ENCODE results near the gene DIDO1.
"Not testable (repeated sequence)": the region's sequence is repeated elsewhere in the genome, so short reads cannot be mapped to it uniquely, and the experiment has no call there.

The DIDO1 gene

DNA sequence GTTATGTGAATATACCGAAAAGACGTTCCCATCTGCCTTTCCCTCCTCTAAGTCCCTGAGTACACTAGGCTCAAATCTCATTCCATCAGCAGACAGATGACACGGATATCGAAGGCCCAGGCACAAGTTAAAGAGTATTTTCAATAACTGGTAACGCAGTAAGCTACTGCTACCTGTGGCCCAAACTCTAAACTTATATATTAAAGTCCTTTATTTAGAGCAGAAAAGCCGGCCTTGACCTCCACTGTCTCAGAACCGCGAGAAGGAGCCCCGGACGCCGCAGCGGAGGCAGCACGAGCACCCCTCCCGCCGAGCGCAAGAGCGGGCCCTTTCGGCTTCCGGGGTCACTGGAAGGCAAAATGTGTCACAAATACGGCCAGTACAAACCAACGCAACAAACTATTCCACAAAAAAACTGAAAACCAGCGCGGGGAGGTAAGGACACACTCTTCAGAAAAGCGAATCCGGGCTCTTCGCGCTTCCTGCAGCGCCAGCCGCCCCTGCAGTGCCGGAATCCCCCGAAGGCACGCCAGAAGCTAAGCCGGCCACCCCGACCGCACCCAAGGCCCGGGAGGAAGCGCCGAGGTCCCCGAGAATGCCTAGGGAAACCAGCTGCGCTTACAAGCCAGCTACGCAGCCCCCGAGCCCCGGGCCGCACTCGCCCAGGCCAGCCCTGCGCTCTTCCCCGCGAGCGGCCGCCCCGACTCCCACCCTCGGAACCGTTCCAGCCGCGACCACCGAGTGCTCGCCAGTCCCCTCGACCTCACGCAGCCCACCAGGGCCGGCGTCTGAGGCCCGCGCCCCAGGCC is 681 bp downstream of the DIDO1 start:
- peak; percentile 44 for DNase-seq

DNA sequence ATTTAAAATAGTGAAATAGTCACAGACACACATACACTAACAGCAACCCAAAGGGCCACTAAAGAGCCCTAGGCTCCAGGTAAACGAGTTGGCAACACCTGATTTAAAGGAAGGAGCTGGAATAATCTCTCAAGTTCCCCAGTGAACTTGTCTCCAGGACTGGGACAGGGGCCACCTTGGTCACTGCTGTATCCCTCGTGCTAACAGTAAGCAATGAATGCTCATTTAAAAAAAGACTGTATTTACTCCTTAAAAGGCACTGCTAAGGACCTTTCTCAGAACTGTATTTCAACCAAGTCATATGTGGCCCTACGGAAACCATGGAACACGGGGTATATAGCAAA is 1.3 kb downstream of the DIDO1 start:
- DNase-seq = no peak

DNA sequence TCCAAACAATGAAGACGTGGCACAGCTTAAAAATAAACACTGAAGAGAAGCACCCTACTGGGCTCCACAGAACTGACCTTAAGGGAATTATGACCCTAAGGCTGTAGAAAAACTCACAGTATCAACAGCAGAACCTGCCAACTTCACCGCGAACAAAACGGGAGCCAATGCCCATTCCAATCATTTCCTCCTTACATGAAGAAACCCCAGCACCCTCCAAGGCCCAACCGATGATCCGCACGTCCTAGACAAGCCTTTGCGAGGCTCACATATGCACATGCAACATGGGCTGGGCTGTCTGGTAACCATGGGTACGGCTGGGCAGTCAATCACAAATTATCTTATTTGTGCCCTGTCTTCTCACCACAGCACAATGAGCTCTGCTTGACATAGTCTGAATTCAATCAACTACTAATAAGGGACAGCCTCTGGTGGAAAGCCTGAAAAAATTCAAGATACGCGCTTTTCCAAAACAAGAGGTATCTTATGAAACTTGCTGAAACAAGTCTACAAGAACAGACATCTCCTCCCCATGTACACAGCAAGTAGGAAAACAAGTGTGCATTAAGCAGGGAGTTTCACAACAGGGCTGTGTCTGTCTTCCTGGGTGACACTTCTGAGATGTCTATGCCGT is 1.7 kb downstream of the DIDO1 start:
- no peak for DNase-seq

DNA sequence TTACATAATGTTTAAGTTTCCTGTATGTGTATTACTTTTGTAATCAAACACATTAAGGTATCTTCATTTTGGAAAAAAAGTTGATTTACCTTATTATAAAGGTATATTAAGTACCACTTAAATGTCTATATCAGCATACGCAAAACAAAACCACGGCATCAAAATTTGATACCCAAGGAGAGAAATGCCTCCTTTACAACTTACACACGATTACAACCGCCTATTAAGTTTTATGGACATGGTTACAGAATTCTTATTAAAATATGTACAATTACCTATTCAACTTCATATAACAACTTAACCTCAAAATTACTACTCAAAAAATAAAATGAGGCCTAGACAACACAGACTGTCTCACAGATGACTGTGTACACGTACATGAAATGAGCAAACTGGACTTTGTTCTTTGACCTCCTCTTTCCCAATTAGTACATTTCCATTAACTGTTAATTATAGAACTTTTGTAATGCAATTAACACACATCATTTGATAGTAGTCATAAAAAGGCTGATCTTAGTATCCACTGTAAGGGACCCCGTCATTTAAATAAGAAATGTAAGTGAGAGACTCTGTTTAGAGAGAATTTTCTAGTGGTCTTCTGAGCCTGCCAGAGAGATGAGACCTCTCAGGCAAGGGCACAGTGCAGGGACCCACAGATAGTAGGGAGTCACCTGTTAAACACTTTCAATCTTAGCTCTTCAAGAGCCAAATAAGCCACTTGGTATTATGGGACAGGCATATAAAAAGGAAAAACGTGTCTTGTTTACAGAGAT is 2.5 kb downstream of the DIDO1 start:
- DNase-seq = no peak

DNA sequence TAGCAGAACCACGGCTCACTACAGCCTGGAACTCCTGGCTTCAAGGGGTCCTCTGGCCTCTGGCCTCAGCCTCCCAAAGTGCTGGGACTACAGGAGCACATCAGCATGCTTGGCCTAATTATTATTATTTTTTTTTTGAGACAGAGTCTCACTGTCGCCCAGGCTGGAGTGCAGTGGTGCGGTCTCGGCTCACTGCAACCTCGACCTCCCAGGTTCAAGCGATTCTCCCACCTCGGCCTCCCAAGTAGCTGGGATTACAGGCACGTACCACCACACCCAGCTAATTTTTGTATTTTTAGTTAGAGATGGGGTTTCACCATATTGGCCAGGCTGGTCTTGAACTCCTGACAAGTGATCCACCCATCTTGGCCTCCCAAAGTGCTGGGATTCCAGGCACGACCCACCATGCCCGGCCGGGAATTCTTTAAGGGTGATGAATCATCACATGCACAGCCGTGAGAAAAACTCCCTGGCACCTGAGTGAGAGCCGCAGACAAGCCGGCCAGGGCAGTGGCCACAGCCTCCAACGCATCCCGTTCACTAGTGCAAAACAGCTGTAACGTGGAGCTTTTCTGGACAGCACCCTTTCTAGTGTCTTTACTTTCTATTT is 3.1 kb downstream of the DIDO1 start:
- DNase-seq = not testable (repeated sequence)

DNA sequence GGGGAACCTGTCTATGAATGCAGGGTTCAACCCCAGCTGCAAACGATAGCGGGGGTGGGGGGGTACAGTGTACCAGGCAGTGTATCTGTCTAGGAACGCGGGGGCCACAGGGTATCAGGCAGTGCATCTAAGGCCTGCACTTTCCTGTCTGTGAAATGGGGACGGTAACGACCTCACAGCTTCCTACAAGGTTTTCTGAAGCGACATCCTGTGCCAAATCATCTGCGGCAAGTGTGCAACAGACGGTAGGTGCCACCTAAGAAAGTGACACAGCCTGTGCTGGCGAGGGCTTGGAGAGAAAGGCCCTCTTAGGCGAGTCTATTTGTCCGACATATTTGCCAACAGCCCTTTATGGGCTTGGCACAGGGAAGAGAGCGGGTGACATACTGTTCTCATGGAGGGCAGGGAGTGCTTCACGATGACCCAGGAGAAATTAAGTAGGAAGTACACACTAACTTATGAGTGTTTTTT is 3.8 kb downstream of the DIDO1 start:
- DNase-seq = no peak

DNA sequence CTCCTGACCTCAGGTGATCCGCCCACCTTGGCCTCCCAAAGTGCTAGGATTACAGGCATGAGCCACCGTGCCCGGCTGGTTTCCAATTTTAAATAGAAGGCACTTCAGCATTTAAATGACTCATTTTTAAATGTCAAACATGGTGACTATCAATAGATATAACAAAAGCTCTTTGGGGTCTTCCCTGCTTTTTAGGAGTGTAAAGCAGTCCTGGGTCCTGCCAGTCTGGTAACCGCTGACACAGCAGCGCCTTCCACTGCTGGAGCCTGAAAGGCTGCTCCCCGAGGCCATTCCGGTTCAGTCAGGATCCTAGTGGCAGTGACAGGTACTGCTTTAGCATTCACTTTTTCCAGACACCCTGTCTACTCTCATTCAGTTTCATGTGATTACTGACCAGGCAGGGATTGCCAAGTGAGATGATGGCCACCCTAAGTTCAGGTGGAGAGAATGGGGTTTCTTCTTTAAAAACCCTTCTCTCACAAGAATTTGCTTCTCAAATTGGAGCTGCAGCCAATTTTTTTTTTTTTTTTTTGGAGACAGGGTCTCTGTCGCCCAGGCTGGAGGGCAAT is 5.1 kb downstream of the DIDO1 start:
- DNase-seq = peak; percentile 45

DNA sequence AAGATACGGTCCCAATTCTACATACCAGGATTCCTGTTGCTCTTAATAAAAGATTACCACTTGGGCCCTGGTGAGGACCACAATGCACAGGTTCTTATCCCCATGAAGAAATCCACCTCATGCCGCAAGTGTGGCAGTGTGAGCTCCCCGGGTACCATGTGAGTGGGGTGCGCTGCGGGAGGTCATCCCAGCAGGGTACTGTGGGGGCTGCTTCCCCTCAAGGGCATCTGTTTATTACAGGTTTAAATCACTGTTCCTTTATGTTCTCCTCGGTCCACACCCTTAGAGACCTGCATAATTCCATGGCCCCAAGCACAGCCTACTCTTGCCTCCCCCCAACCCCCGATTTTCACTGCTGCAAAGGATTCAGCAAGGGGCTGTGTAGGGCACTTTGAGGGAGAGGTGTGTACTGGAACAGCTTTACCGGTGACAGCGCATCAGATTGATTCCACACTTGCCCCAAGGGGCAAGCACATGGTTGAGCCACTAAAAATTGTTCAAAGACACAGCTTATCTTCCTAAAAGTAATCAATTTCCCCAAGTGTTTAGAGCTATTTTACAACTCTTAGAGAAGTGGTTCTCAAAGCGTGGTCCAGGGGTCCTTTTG is 6.2 kb downstream of the DIDO1 start:
- no peak for DNase-seq

DNA sequence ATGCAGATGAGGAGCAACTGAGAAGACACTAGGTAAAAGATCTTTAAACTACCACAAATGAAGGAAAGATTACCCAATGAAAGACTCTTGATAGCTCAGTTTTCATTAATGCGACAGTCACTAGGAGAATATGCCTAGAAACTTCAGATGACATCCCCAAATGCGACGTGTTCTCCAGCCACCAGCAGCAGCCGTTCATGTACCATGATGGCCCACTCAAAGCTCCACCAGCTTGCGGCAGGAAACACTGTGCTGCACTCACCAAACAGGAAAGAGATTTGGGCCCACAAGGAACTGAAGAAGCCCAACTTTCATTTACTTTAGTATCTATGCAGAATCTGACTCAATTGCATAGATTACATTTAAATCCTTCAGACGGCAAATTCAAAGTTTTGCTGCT is 7.5 kb downstream of the DIDO1 start:
- no peak for DNase-seq

DNA sequence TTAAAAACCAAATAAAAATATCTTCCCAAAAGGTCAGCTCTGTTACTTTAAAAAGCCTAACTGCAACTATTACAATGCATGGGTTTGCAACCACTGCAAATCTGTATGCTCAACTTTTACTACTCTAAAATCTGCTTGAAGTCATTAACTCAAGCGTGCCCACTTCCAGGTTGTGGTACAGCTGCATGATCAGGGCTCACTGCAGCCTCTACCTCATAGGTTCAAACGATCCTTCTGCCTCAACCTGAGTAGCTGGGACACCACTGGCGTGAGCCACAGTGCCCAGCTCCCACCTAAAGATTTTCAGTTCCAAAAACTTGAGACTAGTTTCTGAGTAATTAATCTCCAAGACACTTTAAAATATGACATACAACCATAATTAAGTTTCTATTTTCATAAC is 8.2 kb downstream of the DIDO1 start:
- DNase-seq = no peak

DNA sequence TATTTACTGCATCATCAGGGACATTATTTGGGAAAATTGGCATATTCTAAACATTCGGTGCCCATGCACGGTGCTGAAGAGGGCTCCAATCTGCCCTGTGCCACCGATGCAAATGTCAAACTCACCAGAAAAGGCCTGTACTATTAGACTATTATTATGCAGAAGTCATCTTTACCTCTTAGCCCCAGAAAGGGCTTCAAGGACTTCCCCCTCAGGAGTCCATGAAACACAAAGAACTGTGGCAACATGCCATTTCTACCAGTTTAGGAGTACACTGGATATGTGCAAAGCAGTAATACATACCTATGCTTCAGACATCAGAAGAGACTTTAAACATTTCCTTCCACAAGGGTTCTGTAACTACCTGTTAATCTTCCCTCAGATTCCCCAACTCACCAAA is 8.6 kb downstream of the DIDO1 start:
- DNase-seq = no peak

DNA sequence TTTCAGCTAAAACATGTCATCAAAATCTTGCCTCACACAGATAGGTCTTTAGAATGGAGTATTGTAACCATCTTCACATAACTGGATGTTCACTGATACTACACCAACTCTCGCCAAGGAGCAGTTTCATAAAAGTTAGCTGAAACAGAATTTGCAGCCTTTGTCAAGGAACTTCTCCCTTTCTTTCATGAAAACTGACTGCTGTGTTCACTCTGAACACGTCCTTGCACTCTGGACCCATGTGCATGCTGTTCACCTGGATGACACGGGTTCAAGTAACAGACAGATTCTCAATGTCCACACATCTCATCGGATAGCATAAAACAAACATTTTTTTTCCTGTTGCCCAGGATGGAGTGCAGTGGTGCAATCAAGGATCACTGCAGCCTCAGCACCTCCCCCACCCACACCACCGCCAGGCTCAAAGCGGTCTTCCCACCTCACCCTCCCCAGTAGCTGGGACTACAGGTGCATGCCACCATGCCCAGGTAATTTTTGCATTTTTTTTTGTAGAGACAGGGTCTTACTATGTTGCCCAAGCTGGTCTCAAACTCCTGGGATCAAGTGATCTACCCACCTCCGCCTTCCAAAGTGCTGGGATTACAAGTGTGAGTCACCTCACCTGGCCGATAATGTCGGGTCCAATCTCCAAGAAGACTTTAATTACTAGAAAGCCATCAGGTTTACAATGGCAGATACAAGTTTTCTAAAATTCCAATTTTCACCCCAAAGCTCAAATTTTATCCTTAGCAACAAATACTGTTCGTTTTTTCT is 9.4 kb downstream of the DIDO1 start:
- no peak for DNase-seq

DNA sequence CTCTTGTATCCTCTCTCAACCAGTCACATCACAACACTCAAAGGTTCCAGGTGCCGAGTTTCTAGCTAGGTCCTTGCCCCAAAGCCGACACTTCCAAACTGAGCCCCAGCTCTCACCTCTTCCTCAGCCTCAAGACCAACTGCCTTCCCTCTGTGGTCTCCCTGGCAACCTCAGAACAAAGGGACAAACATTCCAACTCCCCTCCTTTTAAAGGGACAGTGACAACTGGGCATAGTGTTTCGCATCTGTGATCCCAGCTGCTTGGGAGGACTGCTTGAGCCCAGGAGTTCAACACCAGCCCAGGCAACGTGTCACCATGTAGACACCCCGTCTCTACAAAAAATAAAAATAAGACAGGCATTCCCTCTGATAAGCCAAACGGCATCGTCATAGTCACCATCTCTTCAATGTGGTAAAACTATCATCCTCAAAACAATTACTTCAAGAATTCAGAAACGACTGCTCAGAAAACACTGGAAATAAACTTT is 11.3 kb downstream of the DIDO1 start:
- no peak for DNase-seq

DNA sequence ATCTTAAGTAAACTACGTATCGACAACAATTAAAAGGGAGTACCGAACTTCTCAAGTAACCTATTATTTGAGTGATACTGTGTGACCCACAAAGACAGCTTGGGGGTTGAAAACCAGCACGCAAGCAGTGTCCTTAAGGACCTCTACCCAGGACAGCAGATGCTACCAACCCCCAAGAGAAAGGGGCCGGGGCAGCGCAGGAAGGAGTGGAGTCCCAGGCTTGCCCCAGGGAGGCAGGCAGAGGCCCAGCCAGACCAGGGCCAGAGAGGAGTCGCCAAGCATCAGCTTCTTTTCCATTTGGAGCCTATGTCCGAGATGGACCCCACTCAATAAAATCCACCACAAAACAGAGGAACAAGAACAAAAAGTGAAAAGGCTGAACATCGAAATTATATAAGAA is 11.9 kb downstream of the DIDO1 start:
- DNase-seq = no peak

DNA sequence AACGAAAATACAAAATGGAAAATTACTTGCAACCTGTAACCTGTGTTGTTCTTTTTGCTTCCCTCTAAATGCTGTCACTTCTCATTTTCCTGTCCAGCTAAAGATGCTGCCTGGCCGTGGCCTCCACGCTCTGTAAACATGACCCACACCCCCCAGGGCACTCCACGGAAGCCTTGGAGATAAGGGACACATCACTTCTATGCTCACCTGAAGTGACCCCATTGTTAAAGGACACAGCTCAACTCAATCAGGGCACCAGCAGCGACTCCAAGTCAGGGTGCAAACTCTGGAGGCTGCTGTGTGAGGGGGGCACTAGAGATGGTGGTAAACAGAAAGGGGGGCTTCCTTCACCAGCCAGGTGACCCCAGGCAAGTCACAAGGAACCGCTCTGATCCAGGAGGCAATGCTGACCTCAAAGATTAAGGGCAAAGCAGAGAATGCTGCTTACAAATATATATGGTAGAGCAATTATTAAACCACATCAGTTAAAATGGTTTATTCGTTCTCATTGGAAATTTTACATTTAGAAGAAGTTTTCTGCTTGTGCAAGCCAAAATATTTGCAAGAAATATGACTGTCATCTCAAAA is 13.2 kb downstream of the DIDO1 start:
- no peak for DNase-seq

DNA sequence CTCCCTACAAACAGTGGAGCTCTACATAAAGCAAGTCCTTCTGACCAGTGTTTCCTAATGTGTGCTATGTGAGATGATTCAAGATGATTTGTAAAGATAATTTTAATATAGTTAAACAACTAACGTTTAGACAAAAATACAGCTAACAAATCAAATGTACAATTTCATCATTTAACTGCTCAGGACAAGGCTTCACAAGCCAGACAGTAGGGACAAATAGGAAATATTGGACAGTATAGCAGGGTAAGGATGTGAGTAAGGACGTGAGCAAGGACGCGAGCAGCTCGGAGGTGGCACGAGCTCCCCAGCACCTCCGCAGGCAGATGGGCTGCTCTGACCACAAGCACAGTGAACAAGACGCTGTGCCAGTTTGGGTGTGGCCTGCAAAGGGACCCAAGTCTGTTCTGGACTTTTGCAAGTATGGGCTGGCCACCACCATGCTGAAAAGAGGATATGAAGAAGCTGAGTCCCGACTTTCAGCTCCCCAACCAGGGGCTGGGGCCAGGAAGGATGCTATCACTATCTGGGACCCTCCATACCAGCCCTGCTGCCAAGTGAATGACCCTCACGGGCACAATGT is 14.5 kb downstream of the DIDO1 start:
- no peak for DNase-seq

DNA sequence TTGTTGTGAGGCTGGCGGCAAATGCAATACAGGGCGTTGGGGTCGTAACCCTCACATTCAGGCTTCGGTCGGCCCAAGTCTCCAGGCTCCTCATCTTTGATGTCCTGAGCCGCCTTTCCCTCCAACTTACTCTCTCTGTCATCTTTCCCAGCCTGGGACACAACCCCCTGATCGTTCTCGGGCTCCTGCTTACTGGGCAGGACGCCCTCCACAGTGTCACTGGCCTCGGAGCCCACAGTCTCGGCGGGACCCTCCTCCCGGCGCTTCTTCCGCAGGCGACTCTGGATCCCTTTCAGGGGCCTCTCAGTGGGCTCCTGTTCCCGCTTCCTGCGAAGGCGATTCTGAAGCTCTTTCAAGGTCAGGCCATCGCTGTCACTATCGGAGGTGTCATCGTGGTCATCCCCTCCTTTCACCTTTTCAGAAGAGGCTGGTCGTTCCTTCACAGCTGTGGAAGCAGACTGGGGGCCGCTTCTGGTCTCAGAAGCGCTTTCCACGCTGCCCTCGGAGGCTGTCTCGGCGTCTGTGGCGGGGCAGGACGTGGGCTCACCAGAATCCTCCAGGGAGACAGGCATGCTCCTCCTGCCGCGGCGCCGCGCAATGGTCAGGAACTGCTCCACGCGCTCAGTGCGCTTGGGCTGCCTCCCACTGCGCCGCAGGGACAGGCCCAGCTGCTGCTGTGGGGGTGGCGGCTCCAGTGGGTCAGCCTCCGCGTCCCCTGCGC is 15.4 kb downstream of the DIDO1 start:
- no peak for DNase-seq

DNA sequence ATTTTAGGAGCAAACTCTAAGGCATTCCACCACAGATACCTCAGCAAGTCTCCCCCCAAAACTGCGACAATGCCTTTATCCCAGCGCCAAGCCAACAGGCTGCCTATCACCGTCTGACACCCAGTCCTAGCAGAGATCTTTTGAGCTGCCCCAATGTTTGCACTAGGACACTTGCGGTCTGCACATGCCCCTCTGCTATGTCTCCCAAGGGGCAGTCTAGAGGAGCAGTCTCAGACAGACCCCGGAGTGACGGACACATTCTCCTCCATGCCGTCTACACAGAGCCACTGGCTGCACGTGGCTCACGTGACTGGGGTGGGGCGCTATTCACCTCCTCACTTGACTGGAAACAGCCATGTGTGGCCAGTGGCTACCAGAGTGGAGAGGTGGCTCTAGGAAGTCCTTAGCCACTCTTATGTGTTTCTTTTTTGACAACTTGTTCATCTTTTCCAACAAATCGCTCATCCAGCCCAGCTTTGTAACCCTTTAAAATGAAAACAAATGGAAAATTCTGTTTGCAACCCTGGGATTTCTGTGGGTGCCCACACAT is 16.0 kb downstream of the DIDO1 start:
- DNase-seq = no peak

DNA sequence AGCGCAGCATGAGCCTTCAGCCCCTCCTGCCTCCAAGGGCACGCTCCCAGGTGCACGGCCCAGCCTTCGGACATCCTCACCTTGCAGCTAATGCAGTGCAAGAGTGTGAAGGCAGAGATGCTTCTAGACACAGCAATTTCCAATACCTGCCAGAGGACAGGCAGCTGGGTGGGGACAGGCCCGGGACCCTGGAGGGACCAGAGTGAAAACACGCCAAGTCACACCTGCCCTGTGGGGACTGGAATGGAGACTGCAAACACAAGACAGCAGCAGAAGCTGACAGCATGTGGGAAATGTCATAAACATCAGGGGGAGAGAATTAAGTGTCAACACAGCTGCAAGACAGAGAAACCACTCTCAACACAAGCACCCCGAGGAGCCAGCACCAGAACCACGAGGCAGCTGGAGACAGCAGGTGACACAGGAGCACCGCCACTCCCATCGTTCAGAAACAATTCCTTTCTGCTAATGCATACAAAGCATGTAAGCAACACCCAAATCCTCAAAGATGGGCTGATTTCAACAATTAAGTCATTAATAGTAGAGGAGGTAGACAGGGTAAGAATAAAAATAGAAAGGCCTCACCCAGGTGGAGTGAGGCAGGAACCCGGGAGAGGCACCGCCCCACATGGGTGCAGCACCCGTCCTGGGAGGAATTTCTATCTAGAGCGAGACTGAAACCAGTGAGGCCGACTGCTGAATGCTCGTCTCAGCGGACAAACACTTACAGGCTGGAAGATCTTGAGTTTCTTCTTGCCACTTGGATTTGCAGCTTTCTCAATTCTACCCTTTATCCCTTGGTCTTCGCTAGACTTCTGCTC is 17.1 kb downstream of the DIDO1 start:
- no peak for DNase-seq

Data from NCI-H2227 treated with DMSO at 0.1 percent for 48 hours (cell line).